HG03103 (cell line): ENCODE results near the gene KLHL20.
"Not testable (repeated sequence)": the region's sequence is repeated elsewhere in the genome, so short reads cannot be mapped to it uniquely, and the experiment has no call there.

Source experiments
- ATAC-seq: cut with Tn5 transposase; IDR thresholded peaks from one replicate; pipeline ENCODE4 v1.9.1; 2021; ENCODE audit warnings: low read depth; ENCODE audit not compliant: unreplicated experiment

The KLHL20 gene, protein sequence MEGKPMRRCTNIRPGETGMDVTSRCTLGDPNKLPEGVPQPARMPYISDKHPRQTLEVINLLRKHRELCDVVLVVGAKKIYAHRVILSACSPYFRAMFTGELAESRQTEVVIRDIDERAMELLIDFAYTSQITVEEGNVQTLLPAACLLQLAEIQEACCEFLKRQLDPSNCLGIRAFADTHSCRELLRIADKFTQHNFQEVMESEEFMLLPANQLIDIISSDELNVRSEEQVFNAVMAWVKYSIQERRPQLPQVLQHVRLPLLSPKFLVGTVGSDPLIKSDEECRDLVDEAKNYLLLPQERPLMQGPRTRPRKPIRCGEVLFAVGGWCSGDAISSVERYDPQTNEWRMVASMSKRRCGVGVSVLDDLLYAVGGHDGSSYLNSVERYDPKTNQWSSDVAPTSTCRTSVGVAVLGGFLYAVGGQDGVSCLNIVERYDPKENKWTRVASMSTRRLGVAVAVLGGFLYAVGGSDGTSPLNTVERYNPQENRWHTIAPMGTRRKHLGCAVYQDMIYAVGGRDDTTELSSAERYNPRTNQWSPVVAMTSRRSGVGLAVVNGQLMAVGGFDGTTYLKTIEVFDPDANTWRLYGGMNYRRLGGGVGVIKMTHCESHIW

DNA sequence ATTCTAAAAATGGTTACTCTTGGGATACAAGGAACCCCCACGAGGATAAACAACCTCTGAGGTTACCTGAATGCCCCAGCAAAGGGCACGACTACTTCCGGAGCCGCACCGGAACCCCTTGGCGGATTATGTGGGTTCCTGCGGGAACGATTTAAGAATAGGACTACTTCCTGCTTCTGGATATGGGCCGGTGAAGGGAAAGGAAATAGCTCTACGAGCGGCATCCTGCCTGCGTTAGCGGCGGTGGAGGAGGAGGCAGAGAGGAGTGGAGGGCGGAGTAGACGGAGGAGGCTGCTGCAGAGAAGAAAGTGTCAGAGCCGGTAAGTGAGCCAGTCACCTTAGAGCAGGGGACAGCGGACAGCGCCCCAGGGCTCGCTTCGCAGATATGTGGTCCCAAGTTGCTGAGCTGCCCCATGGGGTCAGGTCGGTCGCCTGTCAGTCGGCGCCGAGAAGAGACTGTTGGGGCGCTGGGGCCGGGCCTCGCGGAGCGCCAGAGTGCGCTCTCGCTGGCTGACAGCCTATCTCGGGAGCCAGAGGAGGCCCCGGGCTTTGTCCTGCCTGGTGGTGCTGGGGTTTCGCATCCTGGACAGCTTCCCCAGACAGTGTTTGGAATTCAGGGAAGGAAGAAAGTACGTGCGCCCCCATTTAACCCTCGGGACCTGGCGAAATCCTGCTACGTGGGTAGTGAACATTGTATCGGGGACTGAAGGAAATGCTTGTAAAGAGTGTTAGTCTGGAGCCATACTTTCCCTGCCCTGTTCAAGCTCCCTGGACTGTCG, at the start of gene KLHL20:
Gene KLHL20 (plus strand): TSS at position 223 of the 779 bp plus-strand sequence. CDS start 1,063 bp downstream, outside the sequence.
- ATAC-seq = peak; percentile 83

DNA sequence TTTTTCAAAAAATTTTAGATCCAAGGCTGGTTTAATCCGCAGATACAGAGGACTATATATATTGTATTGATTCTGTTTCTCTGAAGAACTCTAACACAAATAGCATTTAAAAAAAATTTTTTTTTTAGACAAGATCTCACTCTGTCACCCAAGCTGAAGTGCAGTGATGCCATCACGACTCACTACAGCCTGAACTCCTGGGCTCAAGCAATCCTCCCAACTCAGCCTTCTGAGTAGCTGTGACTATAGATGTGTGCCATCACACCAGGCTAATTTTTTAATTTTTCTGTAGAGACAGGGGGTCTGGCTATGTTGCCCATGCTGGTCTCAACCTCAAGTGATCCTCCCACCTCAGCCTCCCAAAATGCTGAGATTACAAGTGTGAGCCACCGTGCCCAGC, 48.1 kb upstream of the KLHL20 start:
- no peak for ATAC-seq

DNA sequence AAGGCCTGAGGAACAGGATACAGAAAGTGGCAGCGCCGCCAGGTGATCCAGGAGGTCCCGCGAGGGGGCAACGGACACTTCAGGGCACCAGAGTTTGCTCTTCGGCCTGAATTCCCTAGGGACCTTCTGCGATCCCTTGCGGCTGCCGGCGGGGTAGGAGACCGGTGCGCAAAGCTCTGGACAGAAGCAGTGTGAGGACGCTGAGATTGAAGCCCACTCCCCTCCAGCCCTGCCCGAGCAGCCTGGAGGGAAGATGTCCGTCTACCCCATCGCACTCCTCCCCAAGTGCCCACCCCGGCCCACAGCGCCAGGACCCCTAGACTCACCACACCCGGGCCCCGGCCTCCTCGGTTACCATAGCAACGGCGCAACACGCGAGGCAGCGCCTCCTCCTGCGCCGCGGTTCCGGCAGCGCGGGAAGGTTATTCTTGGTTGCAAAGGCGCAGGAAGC, 45.3 kb upstream of the KLHL20 start, which contains the start of gene ANKRD45:
Gene ANKRD45 (minus strand): TSS at position 361 of the 451 bp plus-strand sequence. CDS start 10,433 bp downstream, outside the sequence.
- ATAC-seq = no peak

- ATAC-seq = not testable (repeated sequence)
Observed at GRCh38 chr1:173674496-173674895, 40.3 kb upstream of the KLHL20 start.

DNA sequence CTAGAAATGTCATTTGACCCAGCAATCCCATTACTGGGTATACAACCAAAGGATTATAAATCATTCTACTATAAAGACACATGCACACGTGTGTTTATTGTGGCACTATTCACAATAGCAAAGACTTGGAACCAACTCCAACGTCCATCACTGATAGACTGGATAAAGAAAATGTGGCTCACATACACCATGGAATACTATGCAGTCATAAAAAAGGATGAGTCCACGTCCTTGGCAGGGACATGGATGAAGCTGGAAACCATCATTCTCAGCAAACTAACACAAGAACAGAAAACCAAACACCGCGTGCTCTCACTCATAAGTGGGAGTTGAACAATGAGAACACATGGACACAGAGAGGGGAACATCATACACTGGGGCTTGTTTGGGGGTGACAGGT, 34.6 kb upstream of the KLHL20 start:
- not testable (repeated sequence) for ATAC-seq

GRCh38 chr1:173682184-173682583, 32.6 kb upstream of the KLHL20 start:
- ATAC-seq = no peak

DNA sequence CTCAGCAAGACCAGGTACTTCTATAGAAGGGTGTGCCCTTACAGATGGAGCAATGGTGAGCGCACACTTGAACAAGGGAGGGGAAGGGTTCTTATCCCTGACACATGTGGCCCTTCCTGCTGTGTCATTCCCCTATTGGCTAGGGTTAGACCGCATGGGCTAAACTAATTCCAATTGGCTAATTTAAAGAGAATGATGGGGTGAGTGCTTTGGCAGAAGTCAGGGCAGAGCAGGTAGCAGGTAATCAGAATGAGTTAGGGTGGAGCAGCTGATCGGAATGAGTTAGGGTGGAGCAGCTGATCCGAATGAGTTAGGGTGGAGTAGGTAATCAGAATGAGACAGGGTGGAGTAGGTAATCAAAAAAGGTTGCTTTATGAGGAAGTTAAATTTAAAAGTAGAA, 30.9 kb upstream of the KLHL20 start:
- ATAC-seq = not testable (repeated sequence)

DNA sequence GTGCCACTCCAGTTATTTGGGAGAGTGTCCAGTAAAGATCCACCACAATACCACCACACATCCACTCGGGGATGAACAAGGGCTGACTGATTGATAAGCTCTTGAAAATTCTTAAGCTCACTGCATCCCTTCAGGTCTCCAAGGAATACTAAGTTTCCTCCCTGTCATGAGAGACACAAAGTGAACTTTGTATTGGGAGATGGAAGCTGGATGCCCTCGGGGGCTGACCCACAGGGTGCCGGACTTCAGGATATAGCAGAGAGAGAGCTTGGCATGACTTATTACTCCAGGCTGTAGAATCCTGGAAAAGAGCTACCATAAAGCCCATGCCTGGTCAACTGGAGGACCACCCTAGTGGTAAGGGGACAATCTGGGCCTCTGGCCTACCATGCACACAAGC, 29.7 kb upstream of the KLHL20 start:
- not testable (repeated sequence) for ATAC-seq

GRCh38 chr1:173688300-173688699, 26.5 kb upstream of the KLHL20 start:
- ATAC-seq = no peak

DNA sequence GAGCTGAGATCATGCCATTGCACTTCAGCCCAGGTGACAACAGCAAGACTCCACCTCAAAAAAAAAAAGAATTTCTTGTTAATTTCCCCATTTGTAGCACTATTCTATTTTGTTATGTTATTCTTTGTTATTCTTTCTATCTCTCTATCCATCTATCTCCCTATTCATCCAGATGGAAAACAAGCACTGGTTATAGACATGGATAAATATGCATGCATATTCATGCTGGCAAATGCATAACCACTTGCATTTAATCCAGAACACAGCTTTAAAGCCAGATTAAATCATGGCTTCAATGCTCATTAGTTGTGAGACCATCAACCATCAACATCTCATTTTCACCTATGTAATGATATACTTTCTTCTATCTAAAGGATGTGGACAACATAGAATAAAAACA, 21.5 kb upstream of the KLHL20 start:
- no peak for ATAC-seq

- ATAC-seq = not testable (repeated sequence)
Observed at GRCh38 chr1:173701299-173701698, 13.5 kb upstream of the KLHL20 start.

DNA sequence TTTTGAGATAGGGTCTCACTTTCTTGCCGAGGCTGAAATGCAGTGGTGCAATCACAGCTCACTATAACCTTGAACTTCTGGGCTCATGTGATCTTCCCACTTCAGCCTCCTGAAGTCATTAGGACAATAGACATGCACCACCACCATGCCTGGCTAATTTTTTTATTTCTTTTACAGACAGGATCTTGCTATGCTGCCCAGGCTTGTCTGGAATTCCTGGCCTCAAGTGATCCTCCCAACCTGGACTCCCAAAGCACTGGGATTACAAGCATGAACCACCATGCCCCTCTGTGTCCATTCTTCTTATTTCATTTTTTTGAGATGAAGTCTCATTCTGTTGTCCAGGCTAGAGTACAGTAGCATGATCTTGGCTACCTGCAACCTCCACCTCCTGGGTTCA, 12.0 kb upstream of the KLHL20 start:
- ATAC-seq = no peak

DNA sequence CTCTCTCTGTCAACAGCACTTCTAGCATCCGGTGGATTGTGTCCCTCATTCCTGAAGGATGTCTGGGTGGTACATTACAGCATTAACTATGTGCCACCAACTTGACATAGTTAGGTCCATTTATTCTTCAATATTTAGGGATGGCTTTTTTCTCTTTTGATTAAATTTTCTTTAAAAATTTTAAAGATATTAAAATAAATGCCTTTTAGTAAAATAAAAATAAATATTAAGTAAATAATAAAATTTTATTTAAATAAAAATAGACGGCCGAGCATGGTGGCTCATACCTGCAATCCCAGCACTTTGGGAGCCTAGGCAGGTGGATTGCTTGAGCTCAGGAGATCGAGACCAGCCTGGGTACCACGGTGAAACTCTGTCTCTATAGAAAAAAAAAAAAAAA, 9.7 kb upstream of the KLHL20 start:
- ATAC-seq = no peak

DNA sequence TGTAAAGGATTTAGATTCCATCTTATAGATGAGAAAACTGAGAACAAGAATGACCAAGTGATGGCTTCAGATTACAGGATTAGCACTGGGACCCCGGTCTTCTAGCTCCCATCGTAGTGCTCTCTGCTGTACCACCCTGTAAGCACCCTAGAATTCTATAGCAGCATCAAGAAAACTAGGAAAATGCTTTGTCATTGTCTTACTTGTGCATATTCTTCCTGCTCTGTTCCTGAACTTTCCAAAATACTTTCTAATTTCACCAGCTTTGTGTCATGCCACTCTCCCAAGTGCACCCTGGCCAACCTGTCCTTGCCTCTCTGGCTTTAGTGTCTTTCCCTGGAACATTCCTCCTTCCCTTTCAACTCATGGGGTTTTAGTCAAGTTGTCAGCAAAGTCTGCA, 6.0 kb upstream of the KLHL20 start:
- ATAC-seq = no peak

DNA sequence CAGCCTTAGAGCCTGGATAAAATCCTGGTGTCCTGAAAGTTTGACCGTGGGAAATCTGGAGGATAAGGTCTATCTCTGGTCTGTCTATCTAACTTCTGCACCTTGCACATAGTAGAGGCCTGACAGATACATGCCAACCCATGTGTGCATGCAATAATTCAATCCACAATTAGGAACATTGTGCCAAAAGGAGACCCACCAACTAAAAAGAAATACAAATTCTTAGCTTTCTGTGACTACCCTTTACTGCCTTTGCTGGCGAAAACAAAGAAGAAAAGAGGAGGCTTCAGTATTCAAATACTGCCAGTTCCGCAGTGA, 381 bp upstream of the KLHL20 start:
- ATAC-seq = no peak

- ATAC-seq = peak; percentile 4
Observed at GRCh38 chr1:173715538-173715844, 710 bp downstream of the KLHL20 start.

DNA sequence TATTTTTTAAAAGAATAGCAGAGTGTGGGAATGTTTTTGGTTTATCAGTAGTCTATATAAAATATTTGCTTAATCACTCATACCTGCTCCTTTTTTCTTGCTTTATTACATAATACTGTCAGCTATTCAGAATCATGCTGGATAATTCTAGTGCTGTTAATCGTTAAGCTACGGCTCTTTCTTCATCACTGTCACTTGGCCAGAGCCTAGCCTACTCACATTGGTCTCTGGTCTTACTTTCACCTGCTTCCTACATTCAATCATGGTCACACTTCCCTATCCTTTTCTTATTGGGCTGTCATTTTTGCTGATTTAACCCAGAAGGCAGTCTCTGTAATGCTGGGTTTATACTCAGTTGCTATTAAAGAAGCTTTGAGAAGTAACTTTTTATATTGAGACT, 2.5 kb downstream of the KLHL20 start:
- no peak for ATAC-seq

- not testable (repeated sequence) for ATAC-seq
Observed at GRCh38 chr1:173731331-173731730, 16.6 kb downstream of the KLHL20 start.

DNA sequence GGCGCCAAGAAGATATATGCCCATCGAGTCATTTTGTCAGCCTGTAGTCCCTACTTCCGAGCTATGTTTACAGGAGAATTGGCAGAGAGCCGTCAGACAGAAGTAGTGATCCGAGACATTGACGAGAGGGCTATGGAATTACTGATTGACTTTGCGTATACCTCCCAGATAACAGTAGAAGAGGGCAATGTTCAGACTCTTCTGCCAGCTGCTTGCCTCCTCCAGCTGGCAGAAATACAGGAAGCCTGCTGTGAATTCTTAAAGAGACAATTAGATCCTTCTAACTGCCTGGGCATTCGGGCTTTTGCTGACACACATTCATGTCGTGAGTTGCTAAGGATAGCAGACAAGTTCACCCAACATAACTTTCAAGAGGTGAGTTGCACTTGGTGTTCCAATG, 19.1 kb downstream of the KLHL20 start:
- ATAC-seq = no peak

DNA sequence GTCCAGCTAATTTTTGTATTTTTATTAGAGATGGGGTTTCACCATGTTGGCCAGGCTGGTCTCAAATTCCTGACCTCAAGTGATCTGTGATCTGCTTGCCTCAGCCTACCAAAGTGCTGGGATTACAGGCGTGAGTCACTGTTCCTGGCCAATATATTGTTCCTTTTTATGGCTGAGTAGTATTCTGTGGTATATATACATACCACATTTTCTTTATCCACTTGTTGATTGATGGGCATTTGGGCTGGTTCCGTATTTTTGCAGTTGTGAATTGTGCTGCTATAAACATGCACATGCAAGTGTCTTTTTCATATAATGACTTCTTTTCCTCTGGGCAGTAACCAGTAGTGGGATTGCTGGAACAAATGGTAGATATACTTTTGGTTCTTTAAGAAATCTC, 21.3 kb downstream of the KLHL20 start:
- ATAC-seq = not testable (repeated sequence)

GRCh38 chr1:173742203-173742886, 27.6 kb downstream of the KLHL20 start:
- ATAC-seq = no peak
